SU-DHL-6 (cell line): ENCODE results near the gene ENO3.

ENCODE experiments used
- CTCF ChIP-seq: fragments of 200-600 bp; sonication (generic); IDR thresholded peaks from one replicate; pipeline ENCODE4 v1.5.1; 2017; ENCODE audit warnings: antibody characterized with exemption, mild to moderate bottlenecking, low read length, moderate library complexity; ENCODE audit not compliant: insufficient read depth, poor library complexity, severe bottlenecking
- EZH2phosphoT487 ChIP-seq: fragments of 200-600 bp; sonication (generic), shearing (Covaris generic); conservative IDR thresholded peaks from 2 replicates; pipeline ENCODE4 v1.6.1; 2018; ENCODE audit warnings: mild to moderate bottlenecking, antibody characterized with exemption, low read length, moderate library complexity, mixed read lengths

DNA sequence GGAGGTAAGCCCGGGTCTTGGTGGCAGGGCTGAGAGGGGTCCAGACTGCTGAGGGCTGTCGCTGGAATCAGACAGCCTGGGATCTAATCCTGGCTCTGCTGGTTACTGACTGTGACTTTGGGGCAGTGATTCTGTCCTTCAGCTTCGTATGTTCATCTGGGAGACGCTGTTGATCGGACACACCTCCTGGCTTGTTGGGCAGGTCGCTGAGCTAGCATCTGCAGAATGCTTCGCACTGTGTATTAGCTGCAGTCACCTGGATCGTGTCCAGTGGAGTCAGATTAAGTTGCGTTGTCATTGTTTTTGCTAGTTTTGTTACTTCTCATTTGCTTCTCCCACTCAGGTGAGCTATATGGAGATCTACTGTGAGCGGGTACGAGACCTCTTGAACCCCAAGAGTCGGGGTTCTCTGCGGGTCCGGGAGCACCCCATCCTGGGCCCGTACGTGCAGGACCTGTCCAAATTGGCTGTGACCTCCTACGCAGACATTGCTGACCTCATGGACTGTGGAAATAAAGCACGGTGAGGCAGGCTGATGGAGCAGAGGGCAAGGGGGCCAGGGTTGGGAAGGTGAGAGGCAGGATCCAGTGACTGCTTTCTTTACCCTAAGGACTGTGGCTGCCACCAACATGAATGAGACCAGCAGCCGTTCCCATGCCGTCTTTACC, 51.3 kb downstream of the ENO3 start:
- TF ChIP-seq CTCF (no peak), EZH2phosphoT487 (no peak)
